CD4-positive, alpha-beta T cell (primary cell): ENCODE data around the gene WASF3. TPM values are rescaled to one million over a fixed set of nuclear protein-coding genes. Genes with fewer than 3 reads are reported as not detected.

Experiments used
- ATAC-seq: fragments of 200-7000 bp; cut with Tn5 transposase; one replicate; pipeline ENCODE4 v1.10.0; 2022; ENCODE audit warnings: mild to moderate bottlenecking; ENCODE audit not compliant: poor library complexity
- CTCF ChIA-PET: fragments of 350-600 bp; sonication (Branson Sonifier 250); formaldehyde crosslinking; loops from one replicate; lab custom pipeline; 2021; ENCODE audit warnings: antibody characterized with exemption, inconsistent platforms; lab: Charles Lee
- POLR2A ChIA-PET: fragments of 350-600 bp; sonication (Branson Sonifier 250); formaldehyde crosslinking; loops from one replicate; lab custom pipeline; 2021; ENCODE audit warnings: antibody characterized with exemption, inconsistent platforms; lab: Charles Lee
- DNase-seq, 14 experiments: peaks; one replicate each; pipeline ENCODE4 v3.0.0-alpha.2; 2013 to 2020; ENCODE audit warnings: mixed read lengths in 2 of 14
- H3K27ac ChIP-seq, 2 donors: one replicate each; pipeline versions ENCODE4 v1.5.1 to v1.7.0; 2013; ENCODE audit warnings: low read length in 2 of 2, low read depth in 1 of 2, mild to moderate bottlenecking in 1 of 2
- H3K27me3 ChIP-seq, 2 experiments: 1 replicate in 1 of 2; 2 replicates in 1 of 2; pipeline versions ENCODE4 v1.6.1 to v1.7.0; 2013; ENCODE audit warnings: low read length in 2 of 2, control low read depth in 1 of 2, mild to moderate bottlenecking in 1 of 2, moderate library complexity in 1 of 2; ENCODE audit not compliant: insufficient read depth in 2 of 2, control insufficient read depth in 1 of 2
- H3K36me3 ChIP-seq: one replicate; pipeline ENCODE4 v1.6.1; 2013; ENCODE audit warnings: low read length, control low read depth; ENCODE audit not compliant: insufficient read depth
- H3K4me1 ChIP-seq: one replicate; pipeline ENCODE4 v1.6.1; 2013; ENCODE audit warnings: low read length, control low read depth; ENCODE audit not compliant: insufficient read depth
- H3K4me3 ChIP-seq: one replicate; pipeline ENCODE4 v1.5.1; 2013; ENCODE audit warnings: mild to moderate bottlenecking, low read length, moderate library complexity
- H3K9me3 ChIP-seq, 2 experiments: 1 replicate in 1 of 2; 2 replicates in 1 of 2; pipeline versions ENCODE4 v1.6.1 to v1.7.0; 2013; ENCODE audit warnings: low read length in 2 of 2, mild to moderate bottlenecking in 2 of 2, control low read depth in 1 of 2, moderate library complexity in 1 of 2; ENCODE audit not compliant: control insufficient read depth in 1 of 2, insufficient read depth in 1 of 2
- H3K27ac Mint-ChIP-seq: one replicate; pipeline ENCODE4 v1.8.0; 2020; ENCODE audit warnings: mixed read lengths
- H3K27me3 Mint-ChIP-seq: one replicate; pipeline ENCODE4 v1.8.0; 2021; ENCODE audit warnings: mixed read lengths
- H3K36me3 Mint-ChIP-seq: one replicate; pipeline ENCODE4 v1.8.0; 2021; ENCODE audit warnings: low read depth, mixed read lengths
- H3K4me1 Mint-ChIP-seq: one replicate; pipeline ENCODE4 v1.8.0; 2021; ENCODE audit warnings: low read depth, mixed read lengths
- H3K4me3 Mint-ChIP-seq: one replicate; pipeline ENCODE4 v1.8.0; 2020; ENCODE audit warnings: mild to moderate bottlenecking, mixed read lengths
- H3K9me3 Mint-ChIP-seq: one replicate; pipeline ENCODE4 v1.8.0; 2020; ENCODE audit warnings: mixed read lengths
- intact Hi-C, 2 experiments: fragments of 100-400 bp; cut with DNase I in 1 of 2; cut with micrococcal nuclease in 1 of 2; formaldehyde crosslinking; loops; one replicate each; pipeline versions ENCODE4 v1.15.1 to v1.9.0; 2023 to 2025; cut with DNase I, micrococcal nuclease
- total RNA-seq, 174 experiments: library from RNA in 2 of 174; stranded (reverse) in 2 of 174; gene quantifications; one replicate each; pipeline ENCODE4 v1.2.3 and lab custom pipeline; 2021 to 2026
- TF ChIP-seq, protein P1 (sequence below): fragments of 200-600 bp; IDR thresholded peaks from one replicate; pipeline ENCODE4 v1.8.0; 2022; ENCODE audit warnings: antibody characterized with exemption, mild to moderate bottlenecking

WASF3 gene
- total RNA-seq, 2 experiments from 2014 or later = 0.08 TPM; not detected in 1

DNA sequence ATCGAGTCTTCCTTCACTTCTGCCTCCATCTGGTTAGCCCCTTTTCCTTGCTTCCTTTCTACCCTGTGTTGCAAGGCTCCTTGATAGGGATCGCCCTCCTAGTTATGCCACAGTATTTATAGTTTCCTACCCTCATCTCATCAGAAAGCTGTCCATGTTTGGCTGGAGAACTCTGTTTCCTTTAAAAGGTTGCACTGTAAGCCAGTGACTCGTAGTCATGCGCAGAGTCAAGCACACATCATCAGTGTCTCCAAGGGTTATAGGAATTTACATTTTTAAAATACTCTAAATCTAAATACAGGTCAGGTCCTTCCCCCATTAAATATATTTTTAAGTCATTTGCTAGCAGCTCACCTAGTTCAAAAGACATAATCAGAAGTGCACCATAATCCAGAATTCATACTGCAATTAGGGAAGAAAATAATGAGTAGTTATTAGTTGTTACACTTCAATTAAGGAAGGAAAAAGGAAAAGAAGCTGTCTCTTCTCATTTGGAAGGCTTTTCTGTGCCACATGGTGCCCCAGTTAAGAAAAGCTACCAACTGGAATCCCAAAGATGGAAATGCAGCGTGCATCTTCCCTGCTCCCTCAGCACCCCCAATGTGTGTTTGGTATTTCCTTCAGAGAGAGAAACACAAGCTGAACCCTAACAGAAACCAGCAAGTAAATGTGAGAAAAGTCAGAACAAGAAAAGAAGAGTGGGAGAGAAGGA, 122.1 kb downstream of the WASF3 start:
- ATAC-seq = no peak
- peaks cover 2 to 6% of the 10 kb centered on the region in 2 experiments for H3K27me3 ChIP-seq
- CTCF ChIA-PET = no interaction called here
- H3K36me3 ChIP-seq = no peaks in the 10 kb centered on the region
- H3K4me1 ChIP-seq = no peaks in the 10 kb centered on the region
- Mint-ChIP-seq H3K9me3 (no peaks in the 10 kb centered on the region), H3K27ac (no peak overlapping the region), H3K4me1 (no peaks in the 10 kb centered on the region), H3K27me3 (peaks cover 17% of the 10 kb centered on the region), H3K36me3 (no peaks in the 10 kb centered on the region), H3K4me3 (no peak overlapping the region)
- no peak overlapping the region for H3K4me3 ChIP-seq
- no peak for DNase-seq
- intact Hi-C loops = no loop called here
- H3K9me3 ChIP-seq = peaks cover 0 to 9% of the 10 kb centered on the region in 2 experiments
- H3K27ac ChIP-seq = no peak overlapping the region
- POLR2A ChIA-PET = no interaction called here
- TF ChIP-seq, protein P1, sequence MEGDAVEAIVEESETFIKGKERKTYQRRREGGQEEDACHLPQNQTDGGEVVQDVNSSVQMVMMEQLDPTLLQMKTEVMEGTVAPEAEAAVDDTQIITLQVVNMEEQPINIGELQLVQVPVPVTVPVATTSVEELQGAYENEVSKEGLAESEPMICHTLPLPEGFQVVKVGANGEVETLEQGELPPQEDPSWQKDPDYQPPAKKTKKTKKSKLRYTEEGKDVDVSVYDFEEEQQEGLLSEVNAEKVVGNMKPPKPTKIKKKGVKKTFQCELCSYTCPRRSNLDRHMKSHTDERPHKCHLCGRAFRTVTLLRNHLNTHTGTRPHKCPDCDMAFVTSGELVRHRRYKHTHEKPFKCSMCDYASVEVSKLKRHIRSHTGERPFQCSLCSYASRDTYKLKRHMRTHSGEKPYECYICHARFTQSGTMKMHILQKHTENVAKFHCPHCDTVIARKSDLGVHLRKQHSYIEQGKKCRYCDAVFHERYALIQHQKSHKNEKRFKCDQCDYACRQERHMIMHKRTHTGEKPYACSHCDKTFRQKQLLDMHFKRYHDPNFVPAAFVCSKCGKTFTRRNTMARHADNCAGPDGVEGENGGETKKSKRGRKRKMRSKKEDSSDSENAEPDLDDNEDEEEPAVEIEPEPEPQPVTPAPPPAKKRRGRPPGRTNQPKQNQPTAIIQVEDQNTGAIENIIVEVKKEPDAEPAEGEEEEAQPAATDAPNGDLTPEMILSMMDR = no peak

DNA sequence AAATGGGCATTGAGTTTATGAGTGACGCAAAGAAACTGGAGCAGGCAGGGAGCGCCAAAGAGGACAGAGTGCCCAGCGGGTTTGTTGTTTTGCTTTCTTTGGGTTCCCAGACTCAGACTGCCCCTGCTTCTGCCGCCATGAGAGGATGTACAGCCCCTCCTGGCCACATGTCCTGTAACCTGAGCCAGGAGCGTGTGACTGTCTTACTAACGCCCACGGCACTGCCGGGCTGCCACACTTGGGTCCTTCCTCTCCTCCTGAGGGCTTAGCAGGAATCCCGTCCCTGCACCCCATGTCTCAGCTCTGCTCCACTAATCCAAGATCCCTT, 122.6 kb downstream of the WASF3 start:
- Mint-ChIP-seq H3K4me1 (no peaks in the 10 kb centered on the region), H3K9me3 (no peaks in the 10 kb centered on the region), H3K4me3 (no peak overlapping the region), H3K36me3 (no peaks in the 10 kb centered on the region), H3K27me3 (peaks cover 17% of the 10 kb centered on the region), H3K27ac (no peak overlapping the region)
- Histone ChIP-seq H3K27me3 (peaks cover 2 to 6% of the 10 kb centered on the region in 2 experiments), H3K9me3 (peaks cover 0 to 9% of the 10 kb centered on the region in 2 experiments), H3K36me3 (no peaks in the 10 kb centered on the region), H3K4me3 (no peak overlapping the region), H3K4me1 (no peaks in the 10 kb centered on the region), H3K27ac (no peak overlapping the region)
- ChIA-PET CTCF (no interaction called here), POLR2A (no interaction called here)
- TF ChIP-seq, protein P1 = no peak
- DNase-seq (no peak), ATAC-seq (no peak)
- intact Hi-C loops = no loop called here

DNA sequence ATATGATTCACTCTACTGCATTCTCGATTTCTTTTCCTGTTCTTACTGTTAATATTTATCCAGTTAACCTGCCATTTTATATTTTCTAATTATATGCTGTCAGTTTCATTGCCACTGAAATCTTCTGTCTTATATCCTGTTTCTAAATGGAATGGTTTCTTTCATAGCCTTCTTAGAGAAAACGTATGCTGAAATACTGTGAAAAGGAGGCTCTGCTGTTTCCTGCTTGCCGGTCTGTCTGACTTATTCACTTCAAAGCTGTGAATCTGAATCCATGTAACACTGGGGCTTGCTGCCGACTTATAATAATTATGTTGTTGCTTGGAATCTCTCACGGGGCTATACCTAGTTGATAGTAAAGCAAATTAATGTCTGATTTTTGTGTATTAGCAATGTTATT, 123.1 kb downstream of the WASF3 start:
- Histone ChIP-seq H3K9me3 (peaks cover 0 to 9% of the 10 kb centered on the region in 2 experiments), H3K27me3 (peaks cover 2 to 6% of the 10 kb centered on the region in 2 experiments), H3K4me3 (no peak overlapping the region), H3K4me1 (no peaks in the 10 kb centered on the region), H3K27ac (no peak overlapping the region), H3K36me3 (no peaks in the 10 kb centered on the region)
- ChIA-PET POLR2A (no interaction called here), CTCF (no interaction called here)
- Mint-ChIP-seq H3K27me3 (peaks cover 17% of the 10 kb centered on the region), H3K9me3 (no peaks in the 10 kb centered on the region), H3K36me3 (no peaks in the 10 kb centered on the region), H3K4me3 (no peak overlapping the region), H3K4me1 (no peaks in the 10 kb centered on the region), H3K27ac (no peak overlapping the region)
- no peak for ATAC-seq
- intact Hi-C loops = no loop called here
- TF ChIP-seq, protein P1 = no peak
- DNase-seq = no peak
